GM19240 (cell line): ENCODE measurements around the gene B4GALT1.
"Not testable (repeated sequence)": the region's sequence is repeated elsewhere in the genome, so short reads cannot be mapped to it uniquely, and the experiment has no call there.

Experiments
- DNase-seq: peaks from one replicate; pipeline ENCODE4 v3.0.0; 2011; ENCODE audit warnings: low spot score; ENCODE audit not compliant: insufficient read length

Gene B4GALT1

DNA sequence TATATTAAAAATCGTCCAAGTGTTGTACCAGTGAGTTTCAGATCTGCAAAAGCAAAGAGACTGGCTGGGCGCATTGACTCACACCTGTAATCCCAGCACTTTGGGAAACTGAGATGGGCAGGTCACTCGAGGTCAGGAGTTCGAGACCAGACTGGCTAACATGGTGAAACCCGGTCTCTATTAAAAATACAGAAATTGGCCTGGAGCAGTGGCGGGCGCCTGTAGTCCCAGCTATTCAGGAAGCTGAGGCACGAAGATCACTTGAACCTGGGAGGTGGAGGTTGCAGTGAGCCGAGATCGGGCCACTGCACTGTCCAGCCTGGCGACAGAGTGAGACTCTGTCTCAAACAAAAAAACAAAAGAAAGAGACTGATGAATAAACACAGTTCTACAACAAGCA, 18.3 kb upstream of the B4GALT1 start:
- no peak for DNase-seq

DNA sequence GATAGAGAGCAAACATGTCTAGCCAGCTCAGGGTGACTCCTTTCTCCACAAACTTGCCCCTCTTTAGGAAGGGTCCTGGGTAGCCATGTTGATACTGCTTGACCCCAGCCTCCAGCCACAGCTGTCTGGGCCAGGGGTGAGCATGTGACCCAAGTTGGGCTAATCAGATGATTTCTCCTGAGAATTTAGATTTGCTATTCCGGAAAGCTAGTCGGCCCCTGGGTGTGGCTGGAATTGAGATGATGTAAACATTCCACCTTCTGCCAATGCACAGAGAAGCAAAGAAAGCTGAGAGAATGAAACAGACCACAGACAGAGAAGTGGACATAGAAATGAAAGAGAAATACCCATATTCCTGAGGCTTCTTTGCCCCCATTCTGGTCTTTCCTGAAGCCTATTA, 17.8 kb upstream of the B4GALT1 start:
- DNase-seq: no peak

DNA sequence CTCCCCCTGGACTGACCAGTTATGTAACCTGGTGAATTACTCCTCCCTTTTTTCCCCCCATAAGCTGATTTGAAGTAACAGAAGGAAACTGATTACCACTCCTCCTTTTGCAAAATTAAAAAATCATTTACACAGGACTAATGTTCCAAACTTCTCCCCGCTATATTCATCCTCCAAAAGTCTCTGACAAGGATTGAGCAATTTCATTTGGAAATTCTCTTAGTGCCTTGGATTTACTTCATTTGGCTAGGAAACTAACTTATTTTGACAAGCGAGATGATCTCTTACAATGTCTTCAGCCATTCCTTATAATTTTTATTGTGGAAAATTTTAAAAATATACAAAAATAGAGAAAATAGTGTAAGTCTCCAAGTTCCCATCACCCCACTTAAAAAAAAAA, 15.4 kb upstream of the B4GALT1 start:
- no peak for DNase-seq

DNA sequence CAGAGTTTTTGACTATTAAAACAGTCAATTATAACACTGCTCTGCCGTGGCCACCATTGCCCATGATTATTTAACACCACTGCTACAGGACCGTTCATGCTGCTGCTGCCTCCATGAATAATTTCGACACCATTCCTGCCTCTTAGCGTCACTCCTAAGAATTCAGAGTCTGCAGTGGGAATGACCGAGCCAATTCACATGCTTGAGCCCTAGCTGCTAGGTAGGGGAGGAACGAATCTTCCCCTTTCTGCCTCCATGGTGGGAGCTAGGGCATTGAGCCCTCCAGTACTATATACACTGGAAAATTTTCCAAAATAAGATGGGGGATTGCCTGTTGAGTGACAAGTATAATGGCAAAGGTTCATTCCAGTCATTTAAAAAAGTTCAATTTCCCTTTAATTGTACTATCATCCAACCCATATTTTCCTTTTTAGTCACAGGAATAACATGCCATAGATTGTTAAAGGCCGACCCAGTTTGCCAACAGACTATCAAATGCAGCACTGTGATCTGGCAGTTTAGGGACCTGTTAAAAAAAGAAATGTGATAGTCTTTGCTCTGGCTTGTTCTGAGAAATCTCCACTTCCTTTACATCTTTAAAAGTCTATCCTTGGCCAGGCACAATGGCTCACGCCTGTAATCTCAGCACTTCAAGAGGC, 13.5 kb upstream of the B4GALT1 start:
- no peak for DNase-seq

DNA sequence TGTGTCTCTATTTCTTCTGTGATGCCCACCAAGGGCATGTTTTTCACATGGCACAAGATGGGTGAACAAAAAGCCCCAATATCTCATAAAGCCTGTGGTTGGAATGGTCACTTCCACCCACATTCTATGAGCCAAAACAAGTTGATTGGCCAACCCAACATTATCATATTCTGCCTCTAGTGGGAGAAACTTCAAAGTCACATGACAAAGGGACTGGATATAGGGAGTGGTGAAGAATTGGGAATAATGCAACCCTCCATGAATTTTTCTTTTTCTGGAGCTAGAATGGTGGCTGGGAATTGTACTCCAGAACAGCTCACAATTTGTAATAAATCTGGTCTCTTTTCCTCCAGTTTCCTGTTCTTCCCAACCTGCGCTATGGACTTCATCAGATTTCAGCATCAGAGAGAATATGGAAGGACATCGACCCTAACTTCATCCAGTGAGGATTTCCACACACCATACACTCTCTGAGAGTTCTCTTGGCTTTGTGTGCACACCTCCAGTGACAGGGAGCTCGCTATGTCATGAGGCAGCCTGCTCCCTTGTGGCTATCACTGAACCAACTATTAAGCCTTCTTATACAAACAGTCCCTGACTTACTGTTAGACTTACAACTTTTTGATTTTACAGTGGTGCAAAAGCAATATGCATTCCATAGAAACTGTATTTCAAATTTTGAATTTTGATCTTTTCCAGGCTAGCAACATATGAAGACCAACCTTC, 12.0 kb upstream of the B4GALT1 start:
- no peak for DNase-seq

DNA sequence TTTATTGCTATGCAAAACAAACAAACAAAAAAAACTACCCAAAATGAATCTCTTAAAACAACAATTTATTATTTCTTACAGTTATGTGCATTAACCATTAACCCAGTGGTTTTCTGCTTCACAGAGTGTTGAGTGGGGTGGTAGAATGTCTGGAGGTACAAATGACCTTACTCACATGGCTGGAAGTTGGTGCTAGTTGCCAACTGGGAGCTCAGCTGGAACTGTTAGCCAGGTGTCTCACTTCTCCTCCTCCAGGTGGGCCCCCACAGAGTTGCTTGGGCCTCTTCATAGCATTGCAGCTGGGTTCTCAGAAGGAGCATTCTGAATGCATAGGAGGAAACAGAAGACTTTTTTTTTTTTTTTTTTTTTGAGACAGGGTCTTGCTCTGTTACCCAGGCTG, 10.5 kb upstream of the B4GALT1 start:
- DNase-seq: no peak

DNA sequence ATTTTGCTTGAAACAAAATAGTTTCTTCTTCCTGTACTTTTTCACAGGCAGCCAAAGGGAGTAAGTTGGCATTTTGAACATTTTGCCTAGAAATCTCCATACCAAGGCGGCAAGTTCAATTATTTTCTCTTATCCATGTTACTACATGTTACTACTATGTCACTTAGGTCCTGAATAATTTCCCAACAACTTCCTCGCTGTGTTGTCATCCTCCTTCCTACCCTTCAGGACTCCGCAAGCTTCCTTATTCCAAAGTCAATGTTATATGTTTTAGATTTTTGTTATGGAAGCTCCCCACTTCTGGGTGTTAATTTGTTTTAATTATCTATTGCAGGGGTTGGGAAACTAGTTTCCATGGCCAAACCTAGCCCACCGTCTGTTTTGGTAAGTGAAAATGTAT, 9.9 kb upstream of the B4GALT1 start:
- no peak for DNase-seq

DNA sequence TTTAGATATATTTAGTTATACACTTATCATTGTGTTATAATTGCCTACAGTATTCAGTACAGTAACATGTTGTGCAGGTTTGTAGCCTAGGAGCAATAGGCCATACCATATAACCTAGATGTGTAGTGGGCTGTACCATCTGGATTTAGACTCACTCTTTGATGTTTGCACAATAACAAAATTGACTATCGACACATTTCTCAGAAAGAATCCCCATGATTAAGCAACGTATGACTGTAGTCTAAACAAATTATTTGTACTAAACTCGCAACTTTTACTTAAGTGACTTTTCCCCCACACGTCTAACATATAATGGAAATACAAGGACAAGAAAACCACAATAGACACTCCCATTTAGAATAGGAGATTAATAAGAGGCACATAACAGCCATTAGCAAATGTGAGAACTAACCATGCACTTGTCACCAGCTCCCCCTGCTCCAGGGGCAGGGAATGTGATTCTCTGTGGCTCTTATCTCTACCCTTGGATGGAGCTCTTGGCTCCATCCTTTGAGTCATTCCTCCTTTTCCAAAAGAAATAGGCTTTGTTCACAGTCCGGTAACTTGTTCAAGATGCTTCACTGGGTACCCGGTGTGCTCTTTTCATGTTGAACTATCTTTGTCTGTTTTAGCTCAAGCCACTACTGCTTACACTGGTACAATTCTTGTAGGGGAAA, 8.7 kb upstream of the B4GALT1 start:
- no peak for DNase-seq

DNA sequence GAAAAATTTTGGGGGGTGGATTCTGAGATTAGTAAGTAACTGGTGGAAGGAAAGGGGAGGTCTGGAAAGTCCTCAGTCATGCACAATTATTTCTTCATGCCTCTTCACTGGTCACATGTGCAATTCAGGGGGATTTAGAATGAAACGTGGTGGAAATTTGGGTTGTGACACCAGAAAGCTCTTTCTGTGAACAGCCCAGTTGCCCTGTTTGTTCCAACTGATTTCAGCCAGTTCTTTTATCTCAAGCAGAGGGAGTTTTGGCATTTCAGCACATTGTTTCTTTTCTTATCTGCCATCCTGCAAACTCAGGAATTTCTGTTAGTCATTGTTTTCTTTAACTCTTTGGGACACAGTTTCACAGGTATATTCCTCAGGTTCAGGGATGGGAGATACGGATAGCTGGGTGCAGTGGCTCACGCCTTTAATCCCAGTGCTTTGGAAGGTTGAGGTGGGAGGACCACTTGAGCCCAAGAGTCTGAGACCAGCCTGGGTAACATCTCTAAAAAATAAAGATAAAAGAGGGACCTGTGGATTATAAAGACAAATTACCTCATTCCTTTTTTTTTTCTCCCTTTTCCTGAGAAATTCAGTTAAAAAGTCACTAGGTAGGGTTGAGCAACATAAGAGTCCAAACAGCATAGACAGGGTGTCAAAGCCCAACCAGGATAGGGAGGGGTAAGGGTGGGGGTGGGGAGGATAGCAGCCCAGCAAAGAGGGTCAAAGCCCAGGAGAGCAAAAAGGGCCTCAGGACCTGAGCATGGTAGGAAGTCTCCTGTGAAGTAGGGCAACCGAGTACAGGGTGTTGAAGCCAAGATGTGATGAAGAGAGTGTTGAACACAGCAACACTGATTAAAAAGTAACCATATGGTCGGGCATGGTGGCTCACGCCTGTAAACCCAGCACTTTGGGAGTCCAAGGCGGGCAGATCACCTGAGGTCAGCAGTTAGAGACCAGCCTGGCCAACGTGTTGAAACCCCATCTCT, 5.4 kb upstream of the B4GALT1 start:
- no peak for DNase-seq

DNA sequence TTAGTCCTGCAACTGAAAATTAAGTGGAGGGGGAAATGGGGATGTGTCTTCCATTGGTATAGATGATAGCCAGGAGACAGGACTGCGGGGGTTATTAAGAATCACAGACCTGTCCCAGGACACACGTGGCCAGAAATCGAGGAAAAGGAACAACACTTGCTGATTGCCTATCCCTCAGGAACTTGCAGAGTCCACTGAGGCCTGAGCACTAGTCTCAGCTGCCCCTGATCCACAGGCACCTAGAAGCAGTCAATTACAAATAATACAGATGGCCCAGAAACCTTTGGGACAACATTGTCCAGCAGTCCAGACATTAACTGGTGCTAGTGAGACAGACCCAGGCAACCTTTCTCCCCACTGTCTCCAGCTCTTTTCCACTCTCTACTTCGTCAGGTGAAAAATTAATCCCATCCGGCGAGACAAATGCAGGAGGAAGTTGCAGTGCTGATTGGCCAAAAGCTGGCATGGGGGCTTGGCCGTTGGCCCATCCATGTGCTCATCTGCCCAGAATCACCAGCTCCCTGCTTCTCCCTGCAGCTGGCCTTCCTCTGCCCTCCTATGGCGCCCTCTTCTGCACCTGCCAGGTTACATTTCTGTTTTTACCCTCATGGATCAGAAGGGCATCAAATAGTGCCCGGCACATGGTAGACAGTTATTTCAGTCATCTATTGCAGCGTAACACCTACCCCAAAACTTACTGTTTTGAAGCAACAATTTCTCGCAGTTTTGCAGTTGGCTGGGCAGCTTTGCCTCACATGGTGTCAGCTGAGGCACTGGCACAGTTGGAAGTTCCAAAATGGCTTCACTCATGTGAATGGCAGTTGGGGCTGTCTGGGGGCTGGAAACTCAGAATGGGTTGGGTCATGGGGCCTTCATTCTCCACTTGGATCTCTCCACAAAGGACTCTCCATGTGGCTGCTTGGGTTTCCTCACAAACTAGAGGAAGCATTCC, 3.6 kb upstream of the B4GALT1 start:
- DNase-seq: no peak

DNA sequence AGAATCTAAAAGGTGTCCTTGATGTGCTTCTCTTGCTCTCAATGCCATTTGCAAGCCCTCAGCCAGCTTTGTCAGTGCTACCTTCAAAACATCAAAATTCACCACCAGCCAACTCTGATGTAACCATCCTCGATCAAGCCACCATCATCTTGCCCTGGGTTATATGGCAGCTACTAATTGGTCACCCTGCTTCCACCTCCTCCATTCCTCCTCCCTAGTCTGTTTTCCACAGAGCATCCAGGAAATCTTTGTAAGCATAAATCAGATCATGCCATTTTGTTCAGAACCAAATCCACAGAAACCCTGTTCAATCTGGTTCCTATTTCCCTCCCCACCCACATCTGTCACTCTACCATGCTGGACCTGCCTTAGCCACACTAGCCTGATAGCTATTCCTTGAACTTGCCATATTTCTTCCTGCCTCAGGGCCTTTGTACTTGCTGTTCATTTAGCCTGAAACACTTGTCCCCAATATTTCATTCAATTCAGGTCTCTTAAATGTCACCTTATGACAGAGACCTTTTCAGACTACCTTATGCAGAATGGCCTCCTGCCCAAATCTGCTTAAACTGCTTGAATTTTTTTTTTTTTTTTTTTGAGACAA, 1.9 kb upstream of the B4GALT1 start:
- no peak for DNase-seq

DNA sequence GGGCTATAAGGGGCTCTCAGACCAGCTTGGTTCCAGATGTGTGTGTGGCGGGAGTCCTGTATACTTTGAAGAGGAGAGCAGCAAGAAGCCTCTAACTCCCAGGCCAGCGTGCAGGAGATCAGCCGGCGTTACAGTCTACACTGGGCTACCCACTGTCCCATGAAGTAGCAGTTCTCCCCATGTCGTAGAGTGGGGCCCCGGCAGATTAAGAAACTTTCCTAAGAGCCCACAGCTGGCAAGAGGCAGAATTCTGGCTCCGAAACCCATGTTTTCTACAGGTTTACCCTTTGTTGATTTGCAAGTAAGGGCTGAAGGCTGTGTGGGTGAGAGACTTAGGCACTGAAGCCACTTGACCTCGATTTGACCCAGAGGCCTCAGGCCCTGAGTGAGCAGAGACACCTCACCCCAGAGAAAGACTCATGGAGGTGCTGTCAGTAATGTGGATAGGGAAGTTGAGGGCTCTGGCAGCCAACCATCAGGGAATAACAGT, 881 bp upstream of the B4GALT1 start:
- no peak for DNase-seq

DNA sequence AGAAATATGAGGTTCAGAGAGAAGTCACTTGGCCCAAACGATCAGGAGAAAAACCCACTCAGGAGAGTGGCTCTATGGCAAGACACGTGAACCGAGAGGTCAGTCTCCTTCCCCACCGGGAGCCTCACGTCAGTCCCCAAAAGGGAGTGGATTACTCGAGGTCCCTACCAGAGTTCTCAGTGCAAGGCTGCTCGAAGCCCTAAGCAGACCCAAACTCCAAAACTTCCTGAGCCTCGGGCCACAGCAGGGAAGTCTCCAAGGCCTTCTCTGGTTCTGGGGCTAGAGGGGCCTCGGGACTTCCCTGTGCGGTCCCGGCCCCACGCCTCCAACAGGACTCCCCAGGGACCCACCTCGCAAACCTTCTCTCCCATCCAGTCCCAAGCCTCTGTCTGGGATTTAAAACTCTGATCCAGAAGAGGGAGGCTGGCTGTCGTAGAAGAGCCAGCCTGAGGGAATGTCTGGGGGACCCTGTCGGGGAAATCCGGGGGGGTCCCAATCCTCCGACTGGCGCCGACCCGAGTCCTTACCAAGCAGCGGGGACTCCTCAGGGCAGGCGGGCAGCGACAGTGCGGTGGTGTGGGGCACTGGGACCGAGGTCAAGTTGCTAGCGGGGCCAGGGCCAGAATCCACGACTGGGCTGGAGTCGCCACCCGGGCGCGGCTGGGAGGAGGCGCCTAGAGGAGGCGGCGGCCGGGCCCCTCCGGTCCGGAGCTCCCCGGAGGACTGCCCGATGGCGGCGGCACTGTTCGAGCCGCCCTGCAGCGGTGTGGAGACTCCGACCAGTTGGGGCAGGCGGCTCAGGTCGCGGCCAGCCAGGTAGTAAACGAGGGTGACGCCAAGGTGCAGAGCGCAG, 679 bp downstream of the B4GALT1 start:
- DNase-seq: no peak

DNA sequence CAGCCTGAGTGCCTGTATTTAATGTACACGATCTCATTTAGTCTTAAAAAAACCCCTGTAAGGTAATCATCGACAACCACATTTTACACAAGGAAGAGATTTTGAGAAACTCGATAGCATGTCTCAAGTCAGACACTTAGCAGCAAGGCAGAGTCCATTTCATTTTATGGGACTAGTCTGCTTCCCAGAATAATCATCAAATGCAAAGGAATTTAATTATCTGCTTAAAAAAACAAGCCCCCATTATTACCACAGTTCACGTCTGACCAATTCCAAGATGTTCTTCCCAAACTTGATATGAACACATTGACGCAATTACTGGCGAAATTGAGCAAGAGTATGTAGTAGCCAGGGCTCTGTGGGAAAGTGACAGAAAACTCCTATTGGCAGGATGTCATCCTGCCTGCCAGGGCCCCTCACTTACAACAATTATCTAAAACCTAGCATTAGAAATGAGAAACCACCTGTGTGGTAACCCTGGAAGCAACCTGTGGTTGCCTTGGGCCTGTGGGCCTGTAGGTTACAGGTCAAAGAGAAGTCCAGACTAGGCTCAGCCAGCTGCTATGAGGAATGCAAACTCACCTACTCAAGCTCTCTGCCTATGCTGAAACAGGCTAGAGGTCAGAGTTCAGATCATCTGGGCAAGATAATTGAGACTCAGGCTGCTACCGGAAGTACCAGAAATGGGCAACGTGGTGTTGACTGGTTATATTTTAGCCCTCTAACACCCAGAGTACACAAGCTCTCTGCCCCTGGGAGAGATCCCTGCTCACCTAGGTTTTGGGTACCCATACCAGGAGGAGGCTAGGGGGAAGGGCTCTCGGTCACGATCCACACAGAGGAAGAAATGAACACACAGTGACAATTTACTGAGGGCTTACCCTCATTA, 1.6 kb downstream of the B4GALT1 start:
- no peak for DNase-seq

DNA sequence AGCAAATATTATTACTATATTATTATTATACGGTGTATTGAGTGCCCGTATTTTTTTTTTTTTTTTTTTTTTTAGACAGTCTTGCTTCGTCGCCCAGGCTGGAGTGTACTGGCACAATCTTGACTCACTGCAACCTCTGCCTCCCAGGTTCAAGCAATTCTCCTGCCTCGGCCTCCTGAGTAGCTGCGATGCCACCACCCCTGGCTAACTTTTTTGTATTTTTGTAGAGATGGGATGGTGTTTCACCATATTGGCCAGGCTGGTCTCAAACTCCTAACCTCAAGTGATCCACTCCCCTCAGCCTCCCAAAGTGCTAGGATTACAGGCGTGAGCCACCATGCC, 2.2 kb downstream of the B4GALT1 start:
- DNase-seq: not testable (repeated sequence)

DNA sequence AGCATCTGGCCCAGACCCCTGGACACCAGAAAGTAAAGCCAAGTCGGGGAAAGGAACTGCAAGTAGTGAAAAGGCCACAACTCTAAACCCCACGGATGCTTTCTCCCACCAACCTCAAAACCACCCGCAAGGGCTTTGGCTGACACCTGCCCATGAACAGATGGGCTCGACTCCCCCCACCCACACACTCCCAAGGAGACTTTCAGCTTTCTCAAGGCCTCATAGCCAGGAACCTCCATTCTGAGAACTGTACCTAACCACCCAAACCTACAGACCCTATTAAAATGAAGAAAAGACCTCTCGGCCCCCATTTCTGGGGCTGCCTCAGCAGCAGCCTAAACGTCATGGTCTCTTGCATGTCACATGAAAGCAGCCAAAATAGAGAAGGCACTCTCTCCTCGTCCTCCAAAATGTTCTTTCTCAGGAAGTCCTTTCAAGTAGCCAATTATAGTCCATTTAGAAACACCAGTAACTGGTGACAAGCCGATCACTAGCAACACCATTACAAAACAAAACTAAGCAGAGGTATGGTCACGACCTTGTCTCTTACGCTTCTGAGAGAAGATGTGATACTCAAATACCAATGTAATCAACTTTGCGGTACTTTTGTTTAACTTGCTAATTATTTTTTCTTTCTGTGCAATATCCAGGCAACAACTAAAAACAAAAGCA, 2.9 kb downstream of the B4GALT1 start:
- no peak for DNase-seq

DNA sequence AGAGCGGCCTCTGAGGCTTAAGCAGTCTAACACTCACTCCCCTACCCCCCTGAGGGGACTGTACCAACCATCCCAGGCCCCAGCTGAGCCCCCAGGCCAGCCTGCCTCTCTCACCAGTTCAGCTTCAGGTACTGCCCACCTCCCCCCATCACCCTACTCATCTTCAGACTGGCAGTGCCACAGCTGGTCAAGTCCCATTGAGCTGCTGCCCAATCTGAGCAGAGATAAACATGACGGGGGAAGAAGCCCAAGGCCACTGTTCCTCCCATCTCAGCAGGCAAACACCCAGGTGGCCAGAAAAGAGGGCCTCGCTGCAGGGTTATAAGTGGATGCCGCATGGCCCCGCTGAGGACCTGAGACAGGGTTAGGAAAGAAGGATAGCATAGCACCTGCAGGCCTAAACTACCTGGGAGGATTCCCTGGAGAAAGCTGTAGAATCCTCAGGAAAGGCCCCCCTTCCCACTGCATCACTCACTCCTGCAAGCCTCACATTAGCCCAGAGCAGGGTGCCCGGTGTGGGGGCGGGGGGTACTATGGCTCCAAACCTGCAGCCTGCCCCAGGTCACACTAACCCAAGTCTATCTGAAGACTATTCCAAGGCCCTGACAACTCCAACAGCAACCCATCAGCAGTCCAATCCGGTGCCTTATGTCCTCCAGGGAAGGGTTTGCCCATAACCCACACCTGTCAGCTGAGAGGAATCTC, 3.6 kb downstream of the B4GALT1 start:
- no peak for DNase-seq
